IMR-90 (cell line): ENCODE data around the gene NBPF12. TPM values are rescaled to one million over a fixed set of nuclear protein-coding genes. Genes with fewer than 3 reads are reported as not detected.
"Not testable (repeated sequence)": the region's sequence is repeated elsewhere in the genome, so short reads cannot be mapped to it uniquely, and the experiment has no call there.

Source experiments
- ATAC-seq: fragments of 200-7000 bp; cut with Tn5 transposase; 2 replicates; pipeline ENCODE4 v1.9.1; 2020; ENCODE audit warnings: low read depth, mild to moderate bottlenecking, moderate library complexity
- BruUV-seq: library from RNA; stranded (reverse); fragments of 400-500 nt; replicated peaks from 2 replicates; lab custom pipeline; 2021; lab: Mats Ljungman, UMichigan
- CTCF ChIA-PET: fragments of 300-600 bp; formaldehyde crosslinking; extraction: SDS; loops from one replicate; lab custom pipeline; 2021; ENCODE audit warnings: antibody characterized with exemption; lab: Yijun Ruan, JAX
- POLR2A ChIA-PET: fragments of 300-600 bp; sonication (Branson Sonifier 250); formaldehyde crosslinking; loops from one replicate; lab custom pipeline; 2022; ENCODE audit warnings: antibody characterized with exemption; ENCODE audit not compliant: unreplicated experiment; lab: Charles Lee
- DNase-seq: peaks from one replicate; pipeline ENCODE4 v3.0.0; 2013
- H2AFZ ChIP-seq: replicated peaks from 2 replicates; pipeline ENCODE3; 2013; ENCODE audit warnings: low read length, mild to moderate bottlenecking; ENCODE audit not compliant: poor library complexity
- H2AK5ac ChIP-seq: 2 replicates; pipeline ENCODE4 v1.6.1; 2013; ENCODE audit warnings: low read depth, low read length, inconsistent platforms
- H2AK9ac ChIP-seq: replicated peaks from 2 replicates; pipeline ENCODE3; 2013; ENCODE audit warnings: mild to moderate bottlenecking, low read depth, low read length, moderate library complexity; ENCODE audit not compliant: poor library complexity
- H2BK120ac ChIP-seq: 2 replicates; pipeline ENCODE4 v1.6.1; 2013; ENCODE audit warnings: low read depth, low read length, inconsistent platforms
- H2BK15ac ChIP-seq: 3 replicates; pipeline ENCODE4 v1.6.1; 2013; ENCODE audit warnings: low read depth, low read length, inconsistent platforms
- H2BK20ac ChIP-seq: 2 replicates; pipeline ENCODE4 v1.6.1; 2013; ENCODE audit warnings: low read depth, mild to moderate bottlenecking, inconsistent platforms, low read length, moderate library complexity
- H2BK5ac ChIP-seq: 2 replicates; pipeline ENCODE4 v1.6.1; 2013; ENCODE audit warnings: mild to moderate bottlenecking, low read depth, low read length, inconsistent platforms; ENCODE audit not compliant: poor library complexity, severe bottlenecking
- H3K14ac ChIP-seq: replicated peaks from 2 replicates; pipeline ENCODE4 v1.6.1; 2013; ENCODE audit warnings: low read depth, low read length, inconsistent platforms
- H3K18ac ChIP-seq: 2 replicates; pipeline ENCODE4 v1.6.1; 2013; ENCODE audit warnings: low read depth, low read length, control low read depth
- H3K23ac ChIP-seq: 2 replicates; pipeline ENCODE4 v1.6.1; 2013; ENCODE audit warnings: low read depth, low read length, inconsistent platforms
- H3K27ac ChIP-seq: 2 replicates; pipeline ENCODE4 v1.5.1; 2013; ENCODE audit warnings: mild to moderate bottlenecking, control low read depth, low read length; ENCODE audit not compliant: insufficient read depth
- H3K27me3 ChIP-seq: 2 replicates; pipeline ENCODE4 v1.6.1; 2013; ENCODE audit warnings: low read length; ENCODE audit not compliant: control insufficient read depth, insufficient read depth
- H3K36me3 ChIP-seq: 2 replicates; pipeline ENCODE4 v1.6.1; 2013; ENCODE audit warnings: low read length, mixed read lengths; ENCODE audit not compliant: control insufficient read depth, insufficient read depth
- H3K4ac ChIP-seq: 2 replicates; pipeline ENCODE4 v1.6.1; 2013; ENCODE audit warnings: low read depth, low read length, inconsistent platforms
- H3K4me1 ChIP-seq: 2 replicates; pipeline ENCODE4 v1.6.1; 2013; ENCODE audit warnings: low read length, mixed read lengths; ENCODE audit not compliant: control insufficient read depth, insufficient read depth
- H3K4me2 ChIP-seq: 2 replicates; pipeline ENCODE4 v1.6.1; 2013; ENCODE audit warnings: low read depth, mild to moderate bottlenecking, control low read depth, low read length, moderate library complexity
- H3K4me3 ChIP-seq: 2 replicates; pipeline ENCODE4 v1.5.1; 2013; ENCODE audit warnings: low read depth, mild to moderate bottlenecking, control low read depth, low read length, moderate library complexity; ENCODE audit not compliant: insufficient read depth
- H3K56ac ChIP-seq: 2 replicates; pipeline ENCODE4 v1.6.1; 2013; ENCODE audit warnings: low read length, inconsistent platforms; ENCODE audit not compliant: insufficient read depth; ENCODE audit errors: extremely low read depth
- H3K79me1 ChIP-seq, 2 experiments: 2 replicates each; pipeline ENCODE4 v1.6.1; 2013; ENCODE audit warnings: low read length in 2 of 2, inconsistent platforms in 1 of 2, low read depth in 1 of 2
- H3K9ac ChIP-seq: 2 replicates; pipeline ENCODE4 v1.6.1; 2013; ENCODE audit warnings: low read depth, low read length, control low read depth
- H3K9me1 ChIP-seq: 2 replicates; pipeline ENCODE4 v1.6.1; 2013; ENCODE audit warnings: low read length, inconsistent platforms; ENCODE audit not compliant: insufficient read depth
- H3K9me3 ChIP-seq: 2 replicates; pipeline ENCODE4 v1.6.1; 2013; ENCODE audit warnings: low read length; ENCODE audit not compliant: control insufficient read depth, insufficient read depth
- H4K20me1 ChIP-seq: 2 replicates; pipeline ENCODE4 v1.6.1; 2013; ENCODE audit warnings: low read length, inconsistent platforms; ENCODE audit not compliant: insufficient read depth
- H4K5ac ChIP-seq: 2 replicates; pipeline ENCODE4 v1.6.1; 2013; ENCODE audit warnings: mild to moderate bottlenecking, low read depth, low read length, control low read depth
- H4K8ac ChIP-seq, 2 experiments: 2 replicates each; pipeline ENCODE4 v1.6.1; 2013; ENCODE audit warnings: low read depth in 2 of 2, low read length in 2 of 2, control low read depth in 1 of 2, inconsistent platforms in 1 of 2
- H4K91ac ChIP-seq: 2 replicates; pipeline ENCODE4 v1.6.1; 2013; ENCODE audit warnings: low read depth, low read length, inconsistent platforms; ENCODE audit not compliant: insufficient read depth
- WGBS, 2 experiments: methylation state at CpG; one replicate each; pipeline versions ENCODE4 v1.1.5 to v1.1.7; 2013; ENCODE audit warnings: missing lambda C conversion rate in 2 of 2; ENCODE audit not compliant: insufficient read length in 1 of 2; ENCODE audit errors: extremely low coverage in 2 of 2; 5-methylcytosine and 5-hydroxymethylcytosine counted together
- dilution Hi-C: fragments of 300-500 bp; cut with HindIII; formaldehyde crosslinking; loops from one replicate; pipeline ENCODE4 v1.14.3; 2018; ENCODE audit warnings: low sequenced_read_pairs; ENCODE audit not compliant: unreplicated experiment
- in situ Hi-C: fragments of 300-500 bp; cut with MboI; formaldehyde crosslinking; loops from 3 replicates; pipeline ENCODE4 v1.14.3; 2019; ENCODE audit warnings: low sequenced_read_pairs, inconsistent platforms, mixed read lengths
- intact Hi-C: fragments of 100-400 bp; cut with micrococcal nuclease; formaldehyde crosslinking; loops from 2 replicates; pipeline ENCODE4 v1.10.0; 2022
- polyA plus RNA-seq, 3 experiments: library from polyadenylated mRNA; depleted of rRNA; stranded (reverse); fragments of >200 nt; gene quantifications; 2 replicates each; pipeline ENCODE4 v1.2.3, GENCODE V29; 2012; ENCODE audit warnings: low replicate concordance in 1 of 3
- total RNA-seq: library from RNA; depleted of rRNA; stranded (reverse); fragments of >200 nt; gene quantifications from 2 replicates; pipeline ENCODE4 v1.2.3, GENCODE V29; 2012

The NBPF12 gene
- total and polyA plus RNA-seq, 2 of the 4 experiments (the other 2 are of a cell fraction), result 4.5 to 4.8 TPM

DNA sequence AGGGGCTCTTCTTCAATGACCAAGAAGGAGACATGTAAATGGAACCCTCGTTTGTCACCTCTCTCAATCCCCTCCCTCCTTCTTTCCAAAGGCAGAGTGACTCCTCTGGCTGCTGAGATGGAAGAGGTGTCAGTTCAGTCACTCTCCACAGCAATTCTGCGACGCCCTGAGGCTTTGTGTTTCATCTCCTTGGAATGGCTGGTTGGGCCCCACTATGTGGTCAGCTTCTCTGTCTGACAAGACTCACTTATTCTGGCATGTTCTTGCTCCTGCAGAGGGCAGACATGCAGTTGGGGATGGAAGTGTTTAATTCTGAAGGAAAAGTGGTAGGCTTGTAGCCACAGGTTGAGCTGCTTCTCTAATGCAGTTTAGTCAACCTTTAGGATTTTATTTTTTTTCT lies 25.1 kb upstream of the NBPF12 start:
- H4K20me1 ChIP-seq, H3K9ac ChIP-seq, intact Hi-C loops, H3K23ac ChIP-seq, H3K9me1 ChIP-seq, H3K36me3 ChIP-seq, H3K14ac ChIP-seq, H2BK15ac ChIP-seq, POLR2A ChIA-PET, DNase-seq, H2AK5ac ChIP-seq, H3K56ac ChIP-seq, H4K91ac ChIP-seq, H3K4me2 ChIP-seq, BruUV-seq, H3K79me1 ChIP-seq, in situ Hi-C loops, H3K18ac ChIP-seq, H3K4me1 ChIP-seq, H3K27ac ChIP-seq, dilution Hi-C loops, H4K8ac ChIP-seq, H3K4me3 ChIP-seq, CTCF ChIA-PET, H3K4ac ChIP-seq, H2BK20ac ChIP-seq, H2BK120ac ChIP-seq, H2AK9ac ChIP-seq, H4K5ac ChIP-seq, H3K9me3 ChIP-seq, H2AFZ ChIP-seq, H2BK5ac ChIP-seq, H3K27me3 ChIP-seq: not testable (repeated sequence)
- no CpG with 5 or more reads among the region's 3 CpGs for WGBS, 2 experiments
- peak; percentile 14; the same call in 1 of the 2 replicates for ATAC-seq

DNA sequence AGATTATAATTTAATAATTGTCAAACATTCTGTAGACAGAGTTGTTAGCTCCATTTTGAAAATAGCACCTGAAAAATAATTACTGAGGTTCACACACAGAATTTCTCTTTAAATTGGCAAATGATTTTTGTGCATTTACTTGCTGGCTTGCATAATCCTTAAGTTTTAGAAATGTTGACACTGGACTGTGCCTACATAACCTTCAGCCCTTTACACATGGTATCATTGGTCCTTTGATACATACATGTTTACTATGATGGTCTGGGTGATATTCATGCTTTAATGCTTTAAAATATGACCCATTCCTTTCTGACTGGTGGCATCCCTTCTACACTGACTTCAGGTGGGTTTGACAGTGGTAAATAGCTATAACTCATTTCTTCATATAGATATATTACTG lies 17.3 kb upstream of the NBPF12 start:
- H3K14ac ChIP-seq, H4K20me1 ChIP-seq, H3K9me1 ChIP-seq, BruUV-seq, H3K18ac ChIP-seq, ATAC-seq, H2AK9ac ChIP-seq, CTCF ChIA-PET, H3K27ac ChIP-seq, H3K56ac ChIP-seq, H4K5ac ChIP-seq, H2BK5ac ChIP-seq, H2BK120ac ChIP-seq, H3K36me3 ChIP-seq, H3K79me1 ChIP-seq, intact Hi-C loops, H3K9me3 ChIP-seq, POLR2A ChIA-PET, H3K23ac ChIP-seq, H3K27me3 ChIP-seq, H3K4me1 ChIP-seq, dilution Hi-C loops, H2AFZ ChIP-seq, in situ Hi-C loops, H3K4me3 ChIP-seq, H2AK5ac ChIP-seq, H3K9ac ChIP-seq, H3K4ac ChIP-seq, H2BK20ac ChIP-seq, H4K8ac ChIP-seq, H3K4me2 ChIP-seq, H2BK15ac ChIP-seq, H4K91ac ChIP-seq, DNase-seq: not testable (repeated sequence)
